NCI-H2196 treated with DMSO at 0.1 percent for 48 hours (cell line): ENCODE measurements around the gene BUB1B.

ENCODE experiments used
- DNase-seq: peaks from one replicate; lab custom pipeline; 2025; ENCODE audit not compliant: unreplicated experiment; lab: John Stamatoyannopoulos, UW

Gene BUB1B

GRCh38 chr15:40252438-40253166 lies 91.7 kb downstream of the BUB1B start:
- no peak for DNase-seq

DNA sequence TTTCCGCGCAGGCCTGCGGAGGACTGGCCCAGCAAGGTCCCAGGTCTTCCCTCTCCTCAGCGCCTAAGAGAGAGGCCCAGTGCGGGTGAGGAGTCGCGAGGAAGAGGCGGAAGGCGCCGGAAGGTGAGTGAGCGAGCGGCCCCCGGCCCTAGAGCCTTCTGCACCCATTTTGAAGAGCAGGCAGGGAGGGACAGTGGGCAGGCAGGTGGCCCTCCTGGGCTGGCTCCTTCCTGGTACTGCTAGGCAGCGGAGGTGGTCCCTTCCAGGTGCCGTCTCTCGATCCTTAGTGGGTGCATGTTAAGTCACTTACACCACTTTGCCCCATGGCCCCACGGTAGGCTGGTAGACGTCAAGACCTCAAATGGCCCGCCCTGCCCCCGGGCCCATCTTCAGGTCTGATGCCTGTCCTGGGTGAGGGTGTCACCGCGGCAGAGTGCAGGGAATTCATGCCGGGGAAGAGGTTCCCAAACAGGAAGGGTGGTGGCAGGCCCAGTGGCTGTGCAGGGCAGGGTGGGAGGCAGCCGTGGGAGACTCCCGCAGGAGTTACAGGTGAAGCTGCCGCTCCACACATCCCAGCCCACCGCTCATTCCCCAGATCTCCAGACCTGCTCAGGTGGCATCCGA lies 92.4 kb downstream of the BUB1B start:
- DNase-seq, result no peak

DNA sequence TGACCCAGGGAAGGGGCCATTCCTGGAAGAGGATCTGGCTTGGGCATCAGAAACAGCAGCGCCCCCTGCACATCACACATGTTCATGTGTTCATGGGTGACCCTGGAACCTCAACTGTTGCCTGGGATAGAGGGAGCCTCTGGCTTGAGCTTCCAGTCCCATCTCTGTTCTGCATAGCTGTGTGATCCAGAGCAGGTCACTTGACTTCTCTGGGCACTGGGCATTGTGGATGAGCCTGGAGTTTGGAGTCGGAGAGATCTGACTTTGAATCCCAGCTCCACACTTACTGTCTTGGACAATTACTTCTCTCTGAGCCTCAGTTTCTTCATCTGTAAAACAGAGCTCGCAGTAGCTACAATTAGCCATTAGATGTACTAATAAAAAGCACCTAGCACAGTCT lies 93.6 kb downstream of the BUB1B start:
- DNase-seq, result no peak

GRCh38 chr15:40255033-40255432 lies 94.2 kb downstream of the BUB1B start:
- no peak for DNase-seq

GRCh38 chr15:40256638-40257235 lies 95.9 kb downstream of the BUB1B start:
- no peak for DNase-seq

- no peak for DNase-seq
Observed at GRCh38 chr15:40257656-40258450, 97.0 kb downstream of the BUB1B start.

- no peak for DNase-seq
Observed at GRCh38 chr15:40258544-40258943, 97.7 kb downstream of the BUB1B start.

GRCh38 chr15:40259021-40259420 lies 98.2 kb downstream of the BUB1B start:
- DNase-seq, result no peak

- no peak for DNase-seq
Observed at GRCh38 chr15:40263024-40263754, 102.3 kb downstream of the BUB1B start.

GRCh38 chr15:40264321-40265153 lies 103.7 kb downstream of the BUB1B start:
- no peak for DNase-seq

DNA sequence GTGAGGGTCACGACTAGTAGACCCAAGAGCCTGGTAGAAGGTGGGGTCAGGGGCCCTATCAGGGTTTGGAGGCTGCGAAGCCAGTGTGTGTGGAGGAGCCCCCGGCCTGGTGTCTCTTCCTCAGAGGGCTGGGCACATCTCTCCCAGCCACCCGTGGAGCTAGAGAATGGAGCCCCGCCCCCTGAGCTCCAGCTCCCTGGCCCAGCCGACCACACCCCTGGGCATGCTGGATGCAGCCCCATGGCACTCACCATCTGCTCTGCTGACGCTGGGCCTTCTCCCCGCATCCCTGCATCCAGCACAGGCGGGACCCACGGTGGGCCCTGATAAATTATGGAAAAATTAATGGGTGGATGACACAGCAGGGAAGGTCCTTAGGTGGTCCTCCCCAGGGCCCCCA lies 104.5 kb downstream of the BUB1B start:
- no peak for DNase-seq

DNA sequence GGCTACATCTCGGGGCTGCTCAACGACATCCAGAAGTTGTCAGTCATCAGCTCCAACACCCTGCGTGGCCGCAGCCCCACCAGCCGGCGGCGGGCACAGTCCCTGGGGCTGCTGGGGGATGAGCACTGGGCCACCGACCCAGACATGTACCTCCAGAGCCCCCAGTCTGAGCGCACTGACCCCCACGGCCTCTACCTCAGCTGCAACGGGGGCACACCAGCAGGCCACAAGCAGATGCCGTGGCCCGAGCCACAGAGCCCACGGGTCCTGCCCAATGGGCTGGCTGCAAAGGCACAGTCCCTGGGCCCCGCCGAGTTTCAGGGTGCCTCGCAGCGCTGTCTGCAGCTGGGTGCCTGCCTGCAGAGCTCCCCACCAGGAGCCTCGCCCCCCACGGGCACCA lies 105.0 kb downstream of the BUB1B start:
- no peak for DNase-seq

DNA sequence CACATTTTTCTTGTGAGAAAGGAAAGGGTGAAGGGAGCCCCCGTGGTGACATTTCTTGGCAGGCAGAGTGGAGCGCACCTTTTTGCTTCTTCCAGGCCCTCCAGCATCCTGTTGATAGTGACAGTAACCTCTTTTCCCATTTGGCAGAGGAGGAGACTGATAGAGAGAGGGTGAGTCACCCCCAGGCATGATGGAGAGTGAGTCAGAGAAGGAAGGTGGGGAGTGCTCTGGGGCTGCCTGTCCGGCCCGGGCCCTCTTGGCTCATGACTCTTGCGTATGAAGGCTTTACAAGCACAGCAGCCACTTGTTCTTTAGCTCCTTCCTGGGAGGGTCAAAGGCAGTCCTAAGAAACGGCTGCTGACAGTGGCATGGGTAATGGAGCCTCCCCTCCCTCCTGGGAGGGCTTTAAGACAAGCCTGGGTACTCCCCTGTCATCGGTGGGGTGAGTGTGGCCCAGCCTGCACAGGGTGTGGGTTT lies 106.0 kb downstream of the BUB1B start:
- no peak for DNase-seq

DNA sequence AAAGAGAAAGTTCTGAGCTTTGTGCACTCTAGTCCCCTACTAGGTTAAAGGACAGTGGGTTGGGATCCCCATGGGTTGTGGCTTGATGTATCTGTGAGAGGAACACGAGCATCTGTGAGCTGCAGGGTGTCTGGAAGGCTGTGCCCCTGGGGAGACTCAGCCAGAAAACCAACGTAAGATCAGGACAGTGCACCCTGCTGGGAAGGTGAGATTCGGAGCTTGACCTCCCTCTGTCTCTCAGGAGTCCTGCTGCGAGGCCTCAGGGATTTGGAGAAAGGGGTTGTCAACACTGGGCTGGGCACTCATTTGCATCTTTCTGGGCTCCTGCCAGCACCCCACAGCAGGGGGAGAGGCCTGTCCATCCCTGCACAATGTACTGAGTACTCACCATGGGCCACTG lies 106.8 kb downstream of the BUB1B start:
- DNase-seq, result no peak

DNA sequence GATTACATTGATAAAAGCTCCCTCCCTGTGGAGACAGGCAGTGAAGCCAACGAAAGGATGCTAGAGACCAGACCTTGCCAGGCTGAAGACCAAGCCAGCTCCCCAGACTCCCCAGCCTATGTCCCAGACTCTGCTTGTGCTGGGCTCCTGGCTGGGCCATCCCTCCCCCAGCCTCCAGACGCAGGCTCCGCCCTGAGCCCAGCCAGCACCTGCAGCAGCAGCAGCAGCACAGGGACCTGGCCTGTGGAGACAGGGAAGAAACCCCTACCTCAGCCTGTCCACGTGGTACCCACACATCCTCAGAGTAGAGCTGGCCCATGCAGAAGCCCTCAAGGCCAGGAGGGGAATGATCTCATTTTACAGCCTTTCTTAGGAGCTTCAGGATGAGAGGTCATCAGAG lies 108.7 kb downstream of the BUB1B start:
- no peak for DNase-seq

DNA sequence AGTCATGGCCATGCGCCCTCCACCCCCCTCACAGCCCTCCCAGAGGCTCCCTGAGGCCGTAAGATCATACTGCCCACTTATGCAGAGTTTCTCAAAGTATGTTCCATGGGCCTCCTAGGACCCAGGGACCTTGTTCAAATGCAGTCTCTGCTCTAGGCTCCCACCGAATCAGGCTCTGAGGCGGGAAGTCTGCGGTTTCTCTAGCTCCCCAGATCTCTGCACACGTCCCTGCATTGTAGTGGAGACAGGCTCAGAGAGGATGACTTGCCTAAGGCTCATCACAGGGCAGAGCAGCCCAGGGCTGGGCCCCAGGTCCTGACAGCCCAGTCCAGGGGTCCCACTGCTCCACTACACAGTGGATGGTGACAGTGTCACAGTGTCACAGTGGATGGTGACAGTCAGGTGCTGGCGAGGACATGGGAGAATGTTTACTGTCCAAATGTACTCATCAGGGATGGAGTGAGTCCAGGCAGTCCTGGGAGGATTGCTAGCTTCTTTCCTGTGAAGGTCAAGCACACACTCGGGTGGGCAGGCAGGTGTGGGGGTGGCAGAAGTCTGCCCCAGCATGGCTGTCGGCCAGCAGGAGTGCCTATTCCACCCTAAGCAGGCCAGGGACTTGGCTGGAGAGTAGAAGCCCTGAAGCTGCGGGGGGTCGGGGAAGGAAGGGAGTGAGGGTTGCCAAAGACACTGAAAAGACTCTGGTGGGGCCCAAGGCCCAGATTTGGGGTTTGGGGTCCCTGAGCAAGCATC lies 109.6 kb downstream of the BUB1B start:
- no peak for DNase-seq
